WTC11 (cell line): ENCODE data around the gene MYRF. TPM values are rescaled to one million over a fixed set of nuclear protein-coding genes. Genes with fewer than 3 reads are reported as not detected.

Experiments
- ATAC-seq: fragments of 200-7000 bp; cut with Tn5 transposase; 2 replicates; pipeline ENCODE4 v1.10.0; 2021; ENCODE audit warnings: mild to moderate bottlenecking, moderate library complexity
- CTCF ChIA-PET: fragments of 300-600 bp; sonication (Branson Sonifier 250); formaldehyde crosslinking; loops from one replicate; lab custom pipeline; 2021; ENCODE audit warnings: antibody characterized with exemption; lab: Charles Lee
- POLR2A ChIA-PET: fragments of 350-600 bp; sonication (Branson Sonifier 250); formaldehyde crosslinking; loops from one replicate; lab custom pipeline; 2021; ENCODE audit warnings: antibody characterized with exemption; lab: Charles Lee
- DNase-seq: peaks from one replicate; pipeline ENCODE4 v3.0.0; 2021; ENCODE audit warnings: low spot score
- H3K27ac Mint-ChIP-seq: 2 replicates; pipeline ENCODE4 v1.8.0; 2021; ENCODE audit warnings: mixed read lengths
- H3K27me3 Mint-ChIP-seq: 2 replicates; pipeline ENCODE4 v1.8.0; 2021; ENCODE audit warnings: low read depth, mild to moderate bottlenecking, moderate library complexity, mixed read lengths
- H3K36me3 Mint-ChIP-seq: 2 replicates; pipeline ENCODE4 v1.8.0; 2021; ENCODE audit warnings: mixed read lengths
- H3K4me1 Mint-ChIP-seq: 2 replicates; pipeline ENCODE4 v1.8.0; 2022; ENCODE audit warnings: mixed read lengths
- H3K4me3 Mint-ChIP-seq: 2 replicates; pipeline ENCODE4 v1.8.0; 2021; ENCODE audit warnings: mild to moderate bottlenecking, moderate library complexity, mixed read lengths
- H3K9me3 Mint-ChIP-seq: 2 replicates; pipeline ENCODE4 v1.8.0; 2021; ENCODE audit warnings: mixed read lengths
- AFF4 ChIP-seq: sonication (generic); formaldehyde crosslinking; IDR thresholded peaks from 2 replicates; pipeline ENCODE4 v1.8.1; 2023; ENCODE audit warnings: mild to moderate bottlenecking, missing genetic modification reagents, borderline replicate concordance
- ARID4B ChIP-seq: sonication (generic); formaldehyde crosslinking; IDR thresholded peaks from 2 replicates; pipeline ENCODE4 v1.8.0; 2023; ENCODE audit warnings: missing genetic modification reagents, mild to moderate bottlenecking, borderline replicate concordance
- ATF3 ChIP-seq: sonication (generic); formaldehyde crosslinking; conservative IDR thresholded peaks from 2 replicates; pipeline ENCODE4 v1.8.1; 2022; ENCODE audit warnings: mild to moderate bottlenecking, missing genetic modification reagents
- CREB1 ChIP-seq: sonication (generic); formaldehyde crosslinking; IDR thresholded peaks from 2 replicates; pipeline ENCODE4 v1.8.0; 2023; ENCODE audit warnings: mild to moderate bottlenecking, missing genetic modification reagents
- ELF4 ChIP-seq: sonication (generic); formaldehyde crosslinking; IDR thresholded peaks from 2 replicates; pipeline ENCODE4 v1.8.1; 2022; ENCODE audit warnings: low read depth, mild to moderate bottlenecking, moderate library complexity, missing genetic modification reagents
- FOXP1 ChIP-seq: sonication (generic); formaldehyde crosslinking; IDR thresholded peaks from 2 replicates; pipeline ENCODE4 v1.8.0; 2022; ENCODE audit warnings: missing genetic modification reagents, mild to moderate bottlenecking, moderate library complexity, borderline replicate concordance
- GABPB1 ChIP-seq: sonication (generic); formaldehyde crosslinking; IDR thresholded peaks from 2 replicates; pipeline ENCODE4 v1.8.1; 2023; ENCODE audit warnings: mild to moderate bottlenecking, missing genetic modification reagents
- IRF1 ChIP-seq: sonication (generic); formaldehyde crosslinking; IDR thresholded peaks from 2 replicates; pipeline ENCODE4 v1.8.0; 2023; ENCODE audit warnings: missing genetic modification reagents
- MAX ChIP-seq: sonication (generic); formaldehyde crosslinking; IDR thresholded peaks from 2 replicates; pipeline ENCODE4 v1.8.0; 2022; ENCODE audit warnings: mild to moderate bottlenecking, missing genetic modification reagents
- MXD4 ChIP-seq: fragments of 250-450 bp; sonication (Bioruptor Pico); IDR thresholded peaks from 2 replicates; pipeline ENCODE4 v1.8.0; 2021; ENCODE audit warnings: mild to moderate bottlenecking, moderate library complexity, borderline replicate concordance
- NFE2L1 ChIP-seq: sonication (generic); formaldehyde crosslinking; IDR thresholded peaks from 2 replicates; pipeline ENCODE4 v1.8.1; 2023; ENCODE audit warnings: missing genetic modification reagents
- OVOL2 ChIP-seq: fragments of 250-450 bp; sonication (Bioruptor Pico); IDR thresholded peaks from 2 replicates; pipeline ENCODE4 v1.9.0; 2021; ENCODE audit warnings: mild to moderate bottlenecking, borderline replicate concordance
- ZMAT4 ChIP-seq: fragments of 250-450 bp; sonication (Bioruptor Pico); IDR thresholded peaks from 2 replicates; pipeline ENCODE4 v1.9.0; 2021; ENCODE audit warnings: mild to moderate bottlenecking
- ZNF219 ChIP-seq: sonication (generic); formaldehyde crosslinking; IDR thresholded peaks from 2 replicates; pipeline ENCODE4 v1.8.0; 2023; ENCODE audit warnings: missing genetic modification reagents, mild to moderate bottlenecking, borderline replicate concordance
- ZNF396 ChIP-seq: fragments of 250-450 bp; sonication (Bioruptor Pico); IDR thresholded peaks from 2 replicates; pipeline ENCODE4 v1.8.0; 2021; ENCODE audit warnings: mild to moderate bottlenecking, moderate library complexity, borderline replicate concordance
- total RNA-seq: library from RNA; stranded (reverse); gene quantifications from 3 replicates; pipeline ENCODE4 v1.2.3, GENCODE V29; 2021

MYRF gene
- total RNA-seq, 1 experiment from 2014 or later, result 5.9 TPM

GRCh38 chr11:61820174-61820573 lies 67.7 kb downstream of the MYRF start (continued):
- TF ChIP-seq ZMAT4 (CRISPR knock-in tag), result no peak
- TF ChIP-seq ARID4B (CRISPR knock-in tag), result no peak
- TF ChIP-seq NFE2L1, result no peak
- TF ChIP-seq GABPB1 (CRISPR knock-in tag), result no peak
- no peak for TF ChIP-seq MXD4
- no peak for TF ChIP-seq FOXP1

GRCh38 chr11:61826930-61827570 lies 74.6 kb downstream of the MYRF start:
- ATAC-seq, result peak; percentile 21
- Mint-ChIP-seq H3K36me3 (peaks cover 10% of the 10 kb centered on the region), H3K4me3 (peak overlapping the region; percentile 85), H3K27ac (peak overlapping the region; percentile 97), H3K27me3 (no peaks in the 10 kb centered on the region), H3K4me1 (peaks cover 41% of the 10 kb centered on the region), H3K9me3 (no peaks in the 10 kb centered on the region)
- CTCF ChIA-PET, result interaction anchor here (1.0 to 3.7 kb wide), 3 partner anchors 12 to 71 kb away, joined by 3 to 40 read pairs (median 14); partner anchors contain the start of gene FADS1
- peak; percentile 55 for TF ChIP-seq MAX (CRISPR knock-in tag)
- no peak for TF ChIP-seq IRF1 (CRISPR knock-in tag)
- TF ChIP-seq CREB1 (CRISPR knock-in tag), result peak; percentile 18; the same call in 1 of the 2 replicates
- TF ChIP-seq AFF4 (CRISPR knock-in tag), result 0 out of 2 replicates have a peak, but pooled peaks have one; percentile 3
- DNase-seq, result no peak
- POLR2A ChIA-PET, result interaction anchor here (1.1 to 6.5 kb wide), 2 partner anchors 11 to 47 kb away, joined by 3 to 66 read pairs; partner anchors contain the start of gene FADS1

GRCh38 chr11:61827571-61828378 lies 75.3 kb downstream of the MYRF start, which contains the start of gene FADS2:
Gene FADS2 (plus strand): TSS chr11:61828300. CDS start chr11:61828391, 91 bp downstream.
- no peaks in the 10 kb centered on the region for H3K27me3 Mint-ChIP-seq
- ChIA-PET POLR2A (interaction anchor here (0.7 to 6.5 kb wide), 3 partner anchors 12 to 47 kb away, joined by 3 to 66 read pairs (median 3); partner anchors contain the start of gene FADS1), CTCF (interaction anchor here (1.0 to 4.7 kb wide), 4 partner anchors 12 to 70 kb away, joined by 3 to 40 read pairs (median 21); partner anchors contain the start of gene FADS1)
- H3K4me1 Mint-ChIP-seq, result peaks cover 48% of the 10 kb centered on the region
- peak; percentile 70 for ATAC-seq
- peak within 1 kb of the TSS; percentile 97 for H3K27ac Mint-ChIP-seq
- peak within 1 kb of the TSS; percentile 85 for H3K4me3 Mint-ChIP-seq
- no peaks in the 10 kb centered on the region for H3K9me3 Mint-ChIP-seq
- peak; percentile 89 for DNase-seq
- H3K36me3 Mint-ChIP-seq, result peaks cover 10% of the 10 kb centered on the region
- TF ChIP-seq ARID4B (CRISPR knock-in tag) (0 out of 2 replicates have a peak, but pooled peaks have one; percentile 25), ZNF396 (CRISPR knock-in tag) (no peak), ZNF219 (CRISPR knock-in tag) (peak; percentile 50; the same call in 1 of the 2 replicates), ELF4 (CRISPR knock-in tag) (0 out of 2 replicates have a peak, but pooled peaks have one; percentile 64), OVOL2 (CRISPR knock-in tag) (no peak), ATF3 (CRISPR knock-in tag) (no peak)
